ENCODE measurements around the gene PRPF39.
"Not testable (repeated sequence)": the region's sequence is repeated elsewhere in the genome, so short reads cannot be mapped to it uniquely, and the experiment has no call there.

The PRPF39 gene

DNA sequence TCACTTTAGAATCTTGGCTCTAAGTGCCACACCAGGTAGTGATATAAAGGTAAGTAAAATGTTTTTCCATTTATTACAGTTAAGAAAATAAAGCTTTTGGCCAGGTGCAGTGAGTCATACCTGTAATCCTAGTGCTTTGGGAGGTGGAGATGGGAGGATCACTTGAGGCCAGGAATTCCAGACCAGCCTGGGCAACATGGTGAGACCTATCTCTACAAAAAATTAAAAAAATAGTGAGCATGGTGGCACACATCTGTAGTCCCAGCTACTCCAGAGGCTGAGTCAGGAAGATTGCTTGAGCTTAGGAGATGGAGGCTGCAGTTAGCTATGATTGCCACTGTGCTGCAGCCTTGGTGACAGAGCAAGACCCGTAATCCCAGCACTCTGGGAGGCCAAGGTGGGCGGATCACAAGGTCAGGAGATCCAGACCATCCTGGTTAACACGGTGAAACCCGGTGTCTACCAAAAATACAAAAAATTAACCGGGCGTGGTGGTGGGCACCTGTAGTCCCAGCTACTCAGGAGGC is 56.8 kb downstream of the PRPF39 start:
- DNase-seq (ENCODE audit: low read depth): no peak

DNA sequence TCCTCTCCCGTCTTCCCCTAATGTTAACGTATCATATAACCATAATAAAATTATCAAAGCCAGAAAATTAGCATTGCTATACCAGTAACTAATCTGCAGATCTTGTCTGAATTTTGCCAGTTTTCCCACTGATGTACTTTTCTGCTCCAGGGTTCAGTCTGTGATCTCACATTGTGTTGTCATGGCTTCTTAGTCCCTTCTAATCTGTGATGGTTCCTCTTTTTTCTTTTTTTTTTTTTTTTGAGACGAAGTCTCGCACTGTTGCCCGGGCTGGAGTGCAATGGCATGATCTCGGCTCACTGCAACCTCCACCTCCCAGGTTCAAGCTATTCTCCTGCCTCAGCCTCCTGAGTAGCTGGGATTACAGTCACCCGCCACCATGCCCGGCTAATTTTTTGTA is 58.2 kb downstream of the PRPF39 start:
- DNase-seq (ENCODE audit: low read depth): not testable (repeated sequence)

DNA sequence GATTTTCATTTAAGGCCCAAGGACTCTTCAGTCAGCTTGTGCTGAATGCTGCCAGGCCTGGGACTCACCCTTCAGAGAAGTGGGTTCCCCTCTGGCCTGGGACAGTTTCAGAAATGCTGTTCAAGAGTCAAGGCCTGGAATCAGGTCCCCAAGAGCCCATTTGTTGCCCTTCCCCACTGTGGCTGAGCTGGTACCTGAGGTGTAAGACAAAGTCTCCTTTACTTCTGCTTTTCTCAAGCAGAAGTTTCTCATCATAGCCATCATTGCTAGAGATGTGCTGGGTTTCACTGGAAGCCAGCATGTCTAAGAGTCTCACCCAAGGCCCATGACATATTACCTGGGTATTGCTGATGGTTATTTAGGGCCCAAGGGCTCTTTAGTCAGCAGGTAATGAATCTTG is 60.7 kb downstream of the PRPF39 start:
- no peak for DNase-seq (ENCODE audit: low read depth)

DNA sequence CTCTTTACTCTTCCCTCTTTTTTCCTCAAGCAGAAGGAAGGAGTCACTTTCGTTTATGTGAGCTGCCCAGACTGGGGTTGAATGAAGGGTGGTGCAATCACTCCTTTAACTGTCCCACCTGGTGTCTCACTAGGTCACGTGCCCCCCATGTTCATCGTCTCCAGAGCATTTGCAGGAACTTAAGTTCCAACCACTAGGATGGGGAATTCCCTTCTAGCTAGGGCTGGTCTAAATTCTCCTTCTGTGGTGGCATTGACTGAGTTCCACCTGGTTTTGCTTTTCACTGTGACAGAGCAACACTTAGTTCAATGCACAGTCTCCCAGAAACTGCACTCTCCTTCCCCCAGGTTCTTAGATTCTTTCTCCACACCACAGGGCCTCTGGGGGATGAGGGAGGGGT is 61.3 kb downstream of the PRPF39 start:
- no peak for DNase-seq (ENCODE audit: low read depth)

DNA sequence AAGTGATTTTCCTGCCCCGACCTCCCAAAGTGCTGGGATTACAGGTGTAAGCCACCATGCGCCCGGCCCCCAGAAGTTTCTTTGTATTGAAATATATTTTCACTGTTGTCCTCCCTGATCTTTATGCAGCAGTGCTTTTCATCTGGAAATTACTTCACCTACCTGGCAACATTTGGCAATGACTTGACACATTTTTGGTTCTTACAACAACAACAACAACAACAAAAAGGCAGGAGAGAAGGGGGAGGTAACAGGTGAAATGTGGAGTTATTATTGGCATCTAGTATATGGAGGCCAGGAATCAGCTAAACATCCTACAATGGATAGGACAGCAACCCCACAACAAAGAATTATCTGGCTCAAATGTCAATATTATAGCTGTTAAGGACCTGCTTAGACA is 65.7 kb downstream of the PRPF39 start:
- DNase-seq (ENCODE audit: low read depth): no peak

DNA sequence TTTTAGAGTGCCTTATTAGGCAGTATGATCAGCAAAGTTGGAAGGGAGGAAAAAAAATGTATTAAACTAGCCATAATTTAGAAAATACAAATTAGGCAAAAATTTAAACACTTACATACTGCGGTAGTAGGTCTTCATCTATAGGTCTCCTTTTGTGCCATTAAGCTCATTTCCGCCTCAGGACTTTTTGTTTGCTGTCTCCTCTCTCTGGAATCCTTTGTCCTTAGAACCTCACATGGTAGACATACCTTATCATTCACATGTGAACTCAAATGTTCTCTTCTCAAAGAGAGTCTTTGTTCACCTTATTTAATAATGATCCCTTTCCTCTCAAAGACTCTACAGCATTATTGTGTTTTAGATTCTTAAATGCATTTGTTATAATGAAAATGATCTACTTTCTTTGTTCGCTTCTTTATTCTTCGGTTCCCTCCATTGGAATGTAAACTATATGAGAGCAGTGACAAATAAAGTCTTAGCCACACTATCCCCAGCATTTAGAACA is 66.5 kb downstream of the PRPF39 start:
- no peak for DNase-seq (ENCODE audit: low read depth)

DNA sequence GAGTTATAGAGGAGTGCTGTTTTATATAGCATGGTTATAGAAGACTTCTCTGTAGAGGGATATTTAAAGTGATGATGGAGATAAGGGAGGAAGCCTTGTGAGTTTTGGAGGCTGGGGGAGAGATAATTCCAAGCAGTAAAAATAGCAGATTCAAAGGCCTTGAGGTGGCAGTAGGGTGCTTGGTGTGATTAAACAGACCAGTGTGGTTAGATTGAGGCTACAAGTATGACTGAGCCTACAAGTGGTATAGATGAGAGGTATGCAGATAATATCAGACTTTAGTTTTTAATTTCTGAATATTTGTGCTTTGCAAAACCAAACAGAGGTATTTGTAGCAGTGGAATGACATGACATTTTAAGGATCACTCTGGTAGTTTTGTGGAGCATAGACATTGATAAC is 72.2 kb downstream of the PRPF39 start:
- no peak for DNase-seq (ENCODE audit: low read depth)

Measured in HS-27A (cell line).